ENCODE data around the gene TPCN2. TPM values are rescaled to one million over a fixed set of nuclear protein-coding genes. Genes with fewer than 3 reads are reported as not detected.

The TPCN2 gene
- total and polyA plus RNA-seq, 2 of the 8 experiments (the other 6 are each of a cell fraction or from before 2014, with no cell fraction given), result 9.7 to 18.6 TPM

DNA sequence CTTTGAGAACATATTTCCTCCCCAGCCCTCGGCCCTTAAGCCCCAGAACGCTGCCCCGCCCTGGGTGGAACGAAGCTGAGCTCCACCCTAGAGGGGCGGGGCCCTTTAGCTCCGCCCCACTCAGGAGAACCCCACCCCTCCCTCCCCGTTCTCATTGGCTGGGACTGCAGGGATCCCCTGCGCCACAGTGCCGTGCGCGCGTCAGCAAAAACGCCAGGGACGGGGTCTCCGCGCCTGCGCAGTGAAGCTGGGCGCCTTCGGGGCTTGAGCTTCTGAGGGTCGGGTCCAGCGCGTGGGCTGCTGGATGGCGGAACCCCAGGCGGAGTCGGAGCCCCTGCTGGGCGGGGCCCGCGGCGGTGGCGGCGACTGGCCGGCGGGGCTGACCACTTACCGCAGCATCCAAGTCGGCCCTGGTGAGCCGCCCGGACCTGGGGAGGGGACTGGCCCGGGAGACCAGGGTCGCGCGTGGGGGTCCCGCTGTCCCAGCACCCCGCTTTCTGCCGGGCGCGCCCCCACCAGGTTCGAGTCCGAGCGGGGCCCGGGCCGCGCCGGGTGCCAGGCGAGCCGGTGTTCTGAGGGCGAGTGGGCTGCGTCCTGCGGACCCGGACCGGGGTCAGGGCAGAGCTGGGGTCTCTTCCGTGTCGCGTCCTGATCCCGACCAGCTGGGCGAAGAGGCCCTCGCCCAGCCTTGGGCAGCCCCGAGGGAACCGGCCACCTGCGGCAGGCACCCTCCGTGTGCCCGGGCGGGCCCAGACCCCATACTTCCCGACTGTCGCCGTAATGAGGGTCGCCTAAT, at the start of gene TPCN2 (continued):
- TF ChIP-seq, protein P1, sequence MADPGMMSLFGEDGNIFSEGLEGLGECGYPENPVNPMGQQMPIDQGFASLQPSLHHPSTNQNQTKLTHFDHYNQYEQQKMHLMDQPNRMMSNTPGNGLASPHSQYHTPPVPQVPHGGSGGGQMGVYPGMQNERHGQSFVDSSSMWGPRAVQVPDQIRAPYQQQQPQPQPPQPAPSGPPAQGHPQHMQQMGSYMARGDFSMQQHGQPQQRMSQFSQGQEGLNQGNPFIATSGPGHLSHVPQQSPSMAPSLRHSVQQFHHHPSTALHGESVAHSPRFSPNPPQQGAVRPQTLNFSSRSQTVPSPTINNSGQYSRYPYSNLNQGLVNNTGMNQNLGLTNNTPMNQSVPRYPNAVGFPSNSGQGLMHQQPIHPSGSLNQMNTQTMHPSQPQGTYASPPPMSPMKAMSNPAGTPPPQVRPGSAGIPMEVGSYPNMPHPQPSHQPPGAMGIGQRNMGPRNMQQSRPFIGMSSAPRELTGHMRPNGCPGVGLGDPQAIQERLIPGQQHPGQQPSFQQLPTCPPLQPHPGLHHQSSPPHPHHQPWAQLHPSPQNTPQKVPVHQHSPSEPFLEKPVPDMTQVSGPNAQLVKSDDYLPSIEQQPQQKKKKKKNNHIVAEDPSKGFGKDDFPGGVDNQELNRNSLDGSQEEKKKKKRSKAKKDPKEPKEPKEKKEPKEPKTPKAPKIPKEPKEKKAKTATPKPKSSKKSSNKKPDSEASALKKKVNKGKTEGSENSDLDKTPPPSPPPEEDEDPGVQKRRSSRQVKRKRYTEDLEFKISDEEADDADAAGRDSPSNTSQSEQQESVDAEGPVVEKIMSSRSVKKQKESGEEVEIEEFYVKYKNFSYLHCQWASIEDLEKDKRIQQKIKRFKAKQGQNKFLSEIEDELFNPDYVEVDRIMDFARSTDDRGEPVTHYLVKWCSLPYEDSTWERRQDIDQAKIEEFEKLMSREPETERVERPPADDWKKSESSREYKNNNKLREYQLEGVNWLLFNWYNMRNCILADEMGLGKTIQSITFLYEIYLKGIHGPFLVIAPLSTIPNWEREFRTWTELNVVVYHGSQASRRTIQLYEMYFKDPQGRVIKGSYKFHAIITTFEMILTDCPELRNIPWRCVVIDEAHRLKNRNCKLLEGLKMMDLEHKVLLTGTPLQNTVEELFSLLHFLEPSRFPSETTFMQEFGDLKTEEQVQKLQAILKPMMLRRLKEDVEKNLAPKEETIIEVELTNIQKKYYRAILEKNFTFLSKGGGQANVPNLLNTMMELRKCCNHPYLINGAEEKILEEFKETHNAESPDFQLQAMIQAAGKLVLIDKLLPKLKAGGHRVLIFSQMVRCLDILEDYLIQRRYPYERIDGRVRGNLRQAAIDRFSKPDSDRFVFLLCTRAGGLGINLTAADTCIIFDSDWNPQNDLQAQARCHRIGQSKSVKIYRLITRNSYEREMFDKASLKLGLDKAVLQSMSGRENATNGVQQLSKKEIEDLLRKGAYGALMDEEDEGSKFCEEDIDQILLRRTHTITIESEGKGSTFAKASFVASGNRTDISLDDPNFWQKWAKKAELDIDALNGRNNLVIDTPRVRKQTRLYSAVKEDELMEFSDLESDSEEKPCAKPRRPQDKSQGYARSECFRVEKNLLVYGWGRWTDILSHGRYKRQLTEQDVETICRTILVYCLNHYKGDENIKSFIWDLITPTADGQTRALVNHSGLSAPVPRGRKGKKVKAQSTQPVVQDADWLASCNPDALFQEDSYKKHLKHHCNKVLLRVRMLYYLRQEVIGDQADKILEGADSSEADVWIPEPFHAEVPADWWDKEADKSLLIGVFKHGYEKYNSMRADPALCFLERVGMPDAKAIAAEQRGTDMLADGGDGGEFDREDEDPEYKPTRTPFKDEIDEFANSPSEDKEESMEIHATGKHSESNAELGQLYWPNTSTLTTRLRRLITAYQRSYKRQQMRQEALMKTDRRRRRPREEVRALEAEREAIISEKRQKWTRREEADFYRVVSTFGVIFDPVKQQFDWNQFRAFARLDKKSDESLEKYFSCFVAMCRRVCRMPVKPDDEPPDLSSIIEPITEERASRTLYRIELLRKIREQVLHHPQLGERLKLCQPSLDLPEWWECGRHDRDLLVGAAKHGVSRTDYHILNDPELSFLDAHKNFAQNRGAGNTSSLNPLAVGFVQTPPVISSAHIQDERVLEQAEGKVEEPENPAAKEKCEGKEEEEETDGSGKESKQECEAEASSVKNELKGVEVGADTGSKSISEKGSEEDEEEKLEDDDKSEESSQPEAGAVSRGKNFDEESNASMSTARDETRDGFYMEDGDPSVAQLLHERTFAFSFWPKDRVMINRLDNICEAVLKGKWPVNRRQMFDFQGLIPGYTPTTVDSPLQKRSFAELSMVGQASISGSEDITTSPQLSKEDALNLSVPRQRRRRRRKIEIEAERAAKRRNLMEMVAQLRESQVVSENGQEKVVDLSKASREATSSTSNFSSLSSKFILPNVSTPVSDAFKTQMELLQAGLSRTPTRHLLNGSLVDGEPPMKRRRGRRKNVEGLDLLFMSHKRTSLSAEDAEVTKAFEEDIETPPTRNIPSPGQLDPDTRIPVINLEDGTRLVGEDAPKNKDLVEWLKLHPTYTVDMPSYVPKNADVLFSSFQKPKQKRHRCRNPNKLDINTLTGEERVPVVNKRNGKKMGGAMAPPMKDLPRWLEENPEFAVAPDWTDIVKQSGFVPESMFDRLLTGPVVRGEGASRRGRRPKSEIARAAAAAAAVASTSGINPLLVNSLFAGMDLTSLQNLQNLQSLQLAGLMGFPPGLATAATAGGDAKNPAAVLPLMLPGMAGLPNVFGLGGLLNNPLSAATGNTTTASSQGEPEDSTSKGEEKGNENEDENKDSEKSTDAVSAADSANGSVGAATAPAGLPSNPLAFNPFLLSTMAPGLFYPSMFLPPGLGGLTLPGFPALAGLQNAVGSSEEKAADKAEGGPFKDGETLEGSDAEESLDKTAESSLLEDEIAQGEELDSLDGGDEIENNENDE (IDR thresholded peaks at IDR 0.05; ENCODE audit: insufficient replicate concordance, low read length), result no peak
- no peak for TF ChIP-seq EZH2 (IDR thresholded peaks at IDR 0.05; ENCODE audit: low read depth, low read length, severe bottlenecking)
- peak; percentile 68; the same call in 1 of the 2 replicates for TF ChIP-seq SP4 (IDR thresholded peaks at IDR 0.05; ENCODE audit: low read length)
- TF ChIP-seq SUZ12 (IDR thresholded peaks at IDR 0.05; ENCODE audit: low read length), result no peak
- no peak for TF ChIP-seq RXRA (IDR thresholded peaks at IDR 0.05; ENCODE audit: insufficient read depth, low read depth, low read length)
- TF ChIP-seq, protein P2, sequence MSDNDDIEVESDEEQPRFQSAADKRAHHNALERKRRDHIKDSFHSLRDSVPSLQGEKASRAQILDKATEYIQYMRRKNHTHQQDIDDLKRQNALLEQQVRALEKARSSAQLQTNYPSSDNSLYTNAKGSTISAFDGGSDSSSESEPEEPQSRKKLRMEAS (IDR thresholded peaks at IDR 0.05), result 0 out of 2 replicates have a peak, but pooled peaks have one; percentile 26
- peak in 1 of 2 experiments; percentile 59; a peak in 1 of 4 replicates for TF ChIP-seq SIN3A (conservative IDR thresholded peaks at IDR 0.05 in 1 of 2, IDR thresholded peaks at IDR 0.05 in 1 of 2; ENCODE audit: low read depth in 1 of 2, low read length in 2 of 2)
